Vagina (tissue), 2 donors: ENCODE data around the gene BNC2. TPM values are rescaled to one million over a fixed set of nuclear protein-coding genes. Genes with fewer than 3 reads are reported as not detected.

Experiments used
- DNase-seq, 2 donors: peaks; one replicate each; pipeline ENCODE4 v3.0.0-alpha.2; 2017; ENCODE audit errors: extremely low spot score in 2 of 2
- H3K27ac ChIP-seq: fragments of 200-600 bp; sonication (generic); one replicate; pipeline ENCODE4 v1.5.1; 2019
- H3K27me3 ChIP-seq: fragments of 200-600 bp; sonication (generic); one replicate; pipeline ENCODE4 v1.5.1; 2019
- H3K36me3 ChIP-seq, 2 donors: fragments of 200-600 bp; sonication (generic); one replicate each; pipeline ENCODE4 v1.5.1; 2017 to 2019
- H3K4me1 ChIP-seq: fragments of 200-600 bp; sonication (generic); one replicate; pipeline ENCODE4 v1.5.1; 2019
- H3K4me3 ChIP-seq, 2 donors: fragments of 200-600 bp; sonication (generic); 1 replicate in 1 of 2; 2 replicates in 1 of 2; pipeline ENCODE4 v1.5.1; 2016 to 2019
- H3K9me3 ChIP-seq: fragments of 200-600 bp; sonication (generic); one replicate; pipeline ENCODE4 v1.5.1; 2019
- CTCF ChIP-seq, 3 experiments: fragments of 450-650 bp in 2 of 3; fragments of 200-600 bp in 1 of 3; sonication (generic) in 1 of 3; IDR thresholded peaks; one replicate each; pipeline ENCODE4 v1.5.1; 2017 to 2019; ENCODE audit warnings: antibody characterized with exemption in 3 of 3, mild to moderate bottlenecking in 2 of 3, moderate library complexity in 2 of 3
- POLR2A ChIP-seq, 2 donors: fragments of 450-650 bp; IDR thresholded peaks; one replicate each; pipeline ENCODE4 v1.6.1; 2017; ENCODE audit warnings: antibody characterized with exemption in 2 of 2, mild to moderate bottlenecking in 2 of 2, moderate library complexity in 2 of 2
- POLR2AphosphoS5 ChIP-seq, 2 donors: sonication (generic); formaldehyde crosslinking; IDR thresholded peaks; one replicate each; pipeline ENCODE4 v1.9.0; 2017; ENCODE audit warnings: antibody characterized with exemption in 2 of 2, mild to moderate bottlenecking in 2 of 2, low read depth in 1 of 2; ENCODE audit not compliant: insufficient read depth in 1 of 2
- intact Hi-C: fragments of 100-400 bp; cut with DNase I; formaldehyde crosslinking; loops from one replicate; pipeline ENCODE4 v1.15.1; 2023
- total RNA-seq: library from RNA; depleted of rRNA; stranded (reverse); fragments of >200 nt; gene quantifications from one replicate; pipeline ENCODE4 v1.2.3, GENCODE V29; 2016

BNC2 gene
- total RNA-seq, 1 donor from 2014 or later, result 33.9 TPM

- Histone ChIP-seq H3K27ac (no peak overlapping the region), H3K4me3 (no peak overlapping the region), H3K36me3 (peaks cover 0 to 6% of the 10 kb centered on the region in 2 donors), H3K4me1 (no peaks in the 10 kb centered on the region), H3K9me3 (no peaks in the 10 kb centered on the region), H3K27me3 (no peaks in the 10 kb centered on the region)
- no peak for DNase-seq
- TF ChIP-seq CTCF (IDR thresholded peaks at IDR 0.05), result no peak
- TF ChIP-seq POLR2A (IDR thresholded peaks at IDR 0.05), result no peak
- no peak for TF ChIP-seq POLR2AphosphoS5 (IDR thresholded peaks at IDR 0.05; ENCODE audit: insufficient read depth in 1 of 2, low read depth in 1 of 2)
- intact Hi-C loops, result no loop called here
Measured at GRCh38 chr9:16553869-16554540, 316.5 kb downstream of the BNC2 start.

GRCh38 chr9:16552252-16552651 is 318.2 kb downstream of the BNC2 start:
- Histone ChIP-seq H3K4me1 (no peaks in the 10 kb centered on the region), H3K27me3 (no peaks in the 10 kb centered on the region), H3K27ac (no peak overlapping the region), H3K4me3 (no peak overlapping the region), H3K36me3 (peaks cover 0 to 6% of the 10 kb centered on the region in 2 donors), H3K9me3 (no peaks in the 10 kb centered on the region)
- no peak for DNase-seq
- intact Hi-C loops, result no loop called here
- TF ChIP-seq POLR2AphosphoS5 (IDR thresholded peaks at IDR 0.05; ENCODE audit: insufficient read depth in 1 of 2, low read depth in 1 of 2), result no peak
- TF ChIP-seq POLR2A (IDR thresholded peaks at IDR 0.05), result no peak
- no peak for TF ChIP-seq CTCF (IDR thresholded peaks at IDR 0.05)

- intact Hi-C loops, result no loop called here
- TF ChIP-seq POLR2A (IDR thresholded peaks at IDR 0.05) (no peak), CTCF (IDR thresholded peaks at IDR 0.05) (no peak), POLR2AphosphoS5 (IDR thresholded peaks at IDR 0.05; ENCODE audit: insufficient read depth in 1 of 2, low read depth in 1 of 2) (no peak)
Measured at GRCh38 chr9:16551692-16552091, 318.8 kb downstream of the BNC2 start.

GRCh38 chr9:16545639-16546038 is 324.8 kb downstream of the BNC2 start:
- no peaks in the 10 kb centered on the region for H3K27me3 ChIP-seq
- no peak overlapping the region for H3K27ac ChIP-seq
- intact Hi-C loops, result no loop called here
- peaks cover 29% of the 10 kb centered on the region for H3K4me1 ChIP-seq
- DNase-seq, result no peak
- no peak for TF ChIP-seq POLR2AphosphoS5 (IDR thresholded peaks at IDR 0.05; ENCODE audit: insufficient read depth in 1 of 2, low read depth in 1 of 2)
- TF ChIP-seq CTCF (IDR thresholded peaks at IDR 0.05), result no peak
- TF ChIP-seq POLR2A (IDR thresholded peaks at IDR 0.05), result no peak
- H3K9me3 ChIP-seq, result no peaks in the 10 kb centered on the region
- no peak overlapping the region for H3K4me3 ChIP-seq
- no peaks in the 10 kb centered on the region for H3K36me3 ChIP-seq

More at GRCh38 chr9:16551692-16552091, 318.8 kb downstream of the BNC2 start:
- H3K27me3 ChIP-seq, result no peaks in the 10 kb centered on the region
- no peaks in the 10 kb centered on the region for H3K4me1 ChIP-seq
- H3K9me3 ChIP-seq, result no peaks in the 10 kb centered on the region
- DNase-seq, result no peak
- no peak overlapping the region for H3K27ac ChIP-seq
- no peak overlapping the region for H3K4me3 ChIP-seq
- H3K36me3 ChIP-seq, result peaks cover 0 to 6% of the 10 kb centered on the region in 2 donors

GRCh38 chr9:16544842-16545241 is 325.6 kb downstream of the BNC2 start:
- peaks cover 29% of the 10 kb centered on the region for H3K4me1 ChIP-seq

More at GRCh38 chr9:16544842-16545241, 325.6 kb downstream of the BNC2 start:
- no peaks in the 10 kb centered on the region for H3K9me3 ChIP-seq
- no peaks in the 10 kb centered on the region for H3K27me3 ChIP-seq
- no peak overlapping the region for H3K4me3 ChIP-seq
- intact Hi-C loops, result no loop called here
- no peak for DNase-seq
- H3K36me3 ChIP-seq, result no peaks in the 10 kb centered on the region
- TF ChIP-seq POLR2AphosphoS5 (IDR thresholded peaks at IDR 0.05; ENCODE audit: insufficient read depth in 1 of 2, low read depth in 1 of 2) (no peak), CTCF (IDR thresholded peaks at IDR 0.05) (no peak), POLR2A (IDR thresholded peaks at IDR 0.05) (no peak)
- H3K27ac ChIP-seq, result no peak overlapping the region
